Mucosa of descending colon (tissue), 3 donors: ENCODE results near the gene CLDN9. TPM values are rescaled to one million over a fixed set of nuclear protein-coding genes. Genes with fewer than 3 reads are reported as not detected.

ENCODE experiments used
- ATAC-seq: fragments of 200-7000 bp; cut with Tn5 transposase; one replicate; pipeline ENCODE4 v1.9.1; 2020; ENCODE audit warnings: mild to moderate bottlenecking, moderate library complexity
- DNase-seq, 3 donors: peaks; one replicate each; pipeline ENCODE4 v3.0.0-alpha.2; 2020
- H3K36me3 ChIP-seq: fragments of 200-600 bp; one replicate; pipeline ENCODE4 v1.8.0; 2021; ENCODE audit warnings: low read depth, mild to moderate bottlenecking
- H3K4me1 ChIP-seq: fragments of 200-600 bp; one replicate; pipeline ENCODE4 v1.8.0; 2021; ENCODE audit warnings: low read depth, mild to moderate bottlenecking
- H3K4me3 ChIP-seq: fragments of 200-600 bp; one replicate; pipeline ENCODE4 v1.8.0; 2021; ENCODE audit warnings: mild to moderate bottlenecking
- H3K9me3 ChIP-seq: fragments of 200-600 bp; one replicate; pipeline ENCODE4 v1.8.0; 2021; ENCODE audit warnings: mild to moderate bottlenecking
- CTCF ChIP-seq: fragments of 200-600 bp; IDR thresholded peaks from one replicate; pipeline ENCODE4 v1.8.0; 2022; ENCODE audit warnings: antibody characterized with exemption, mild to moderate bottlenecking
- intact Hi-C, 2 donors: fragments of 100-400 bp; cut with DNase I in 1 of 2; cut with micrococcal nuclease in 1 of 2; formaldehyde crosslinking; loops; one replicate each; pipeline versions ENCODE4 v1.11.0 to v1.11.1; 2022; cut with DNase I, micrococcal nuclease
- total RNA-seq, 3 donors: library from RNA; stranded (reverse); fragmentation: NEBNext Ultra II Directional in 2 of 3; extraction: Animal tissue kit (Norgen Biotek cat#: 25700) in 2 of 3; gene quantifications; one replicate each; pipeline versions ENCODE4 v1.2.1 to v1.2.4, GENCODE V29; 2021 to 2023
- donor health status: DM: no; HTN: no; CAD: no; lungs with moderate emphysema.
- donor health status: DM: no; HTN: no; CAD: no.
- donor health status: DM: no; HTN: yes; CAD: no.

The CLDN9 gene
- total RNA-seq, 3 donors from 2014 or later, result 0.14 to 0.61 (median 0.47) TPM

DNA sequence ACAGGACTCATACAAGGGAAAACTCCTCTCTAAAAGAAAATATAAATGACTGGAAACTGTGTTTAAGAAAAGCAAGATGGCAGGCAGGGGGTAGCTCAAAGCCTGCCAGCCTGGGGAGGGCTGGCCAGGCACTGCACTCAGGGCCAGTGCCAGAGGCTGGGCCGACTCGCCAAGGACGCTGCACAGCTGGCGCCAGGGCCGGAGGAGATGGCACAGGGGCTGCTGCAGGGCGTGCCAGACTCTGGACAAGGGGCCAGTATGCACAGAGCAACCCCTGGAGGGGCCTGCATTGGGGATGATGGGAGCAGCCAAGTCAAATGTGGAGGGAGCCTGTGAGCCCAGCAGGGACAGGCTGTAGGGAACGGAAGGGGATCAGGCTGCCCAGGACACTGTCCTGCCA is 36.5 kb upstream of the CLDN9 start:
- TF ChIP-seq CTCF, result no peak
- no peak overlapping the region for H3K4me3 ChIP-seq
- ATAC-seq (no peak), DNase-seq (no peak)
- peaks cover 17% of the 10 kb centered on the region for H3K4me1 ChIP-seq
- H3K9me3 ChIP-seq, result no peaks in the 10 kb centered on the region
- intact Hi-C loops, result no loop called here
- H3K36me3 ChIP-seq, result no peaks in the 10 kb centered on the region

- Histone ChIP-seq H3K4me1 (peaks cover 19% of the 10 kb centered on the region), H3K4me3 (no peak overlapping the region), H3K36me3 (no peaks in the 10 kb centered on the region), H3K9me3 (no peaks in the 10 kb centered on the region)
- DNase-seq (no peak), ATAC-seq (no peak)
- intact Hi-C loops, result no loop called here
- no peak for TF ChIP-seq CTCF
Measured at GRCh38 chr16:2976673-2977072, 36.0 kb upstream of the CLDN9 start.

GRCh38 chr16:2977440-2977839 is 35.3 kb upstream of the CLDN9 start:
- ATAC-seq (peak; percentile 34), DNase-seq (peak; percentile 63 to 71 (median 66))
- no peak overlapping the region for H3K4me3 ChIP-seq
- no peaks in the 10 kb centered on the region for H3K9me3 ChIP-seq
- no peak for TF ChIP-seq CTCF
- intact Hi-C loops, result no loop called here
- peaks cover 19% of the 10 kb centered on the region for H3K4me1 ChIP-seq
- no peaks in the 10 kb centered on the region for H3K36me3 ChIP-seq

GRCh38 chr16:2979669-2980226 is 33.0 kb upstream of the CLDN9 start:
- H3K36me3 ChIP-seq, result no peaks in the 10 kb centered on the region
- no peaks in the 10 kb centered on the region for H3K9me3 ChIP-seq
- peak overlapping the region; percentile 24 for H3K4me3 ChIP-seq
- peaks cover 26% of the 10 kb centered on the region for H3K4me1 ChIP-seq
- DNase-seq, result peak in 1 of 3 donors; percentile 66
- intact Hi-C loops, result no loop called here
- no peak for TF ChIP-seq CTCF
- ATAC-seq, result peak; percentile 5

GRCh38 chr16:2980227-2981176 is 32.2 kb upstream of the CLDN9 start, which contains the start of gene PKMYT1:
Gene PKMYT1, minus strand, starts transcription at chr16:2980446. Its CDS starts 789 bp downstream, at chr16:2979657.
- DNase-seq (peak; percentile 92 to 97 (median 94)), ATAC-seq (peak; percentile 92)
- H3K36me3 ChIP-seq, result no peaks in the 10 kb centered on the region
- peak within 1 kb of the TSS; percentile 24 for H3K4me3 ChIP-seq
- H3K9me3 ChIP-seq, result no peaks in the 10 kb centered on the region
- H3K4me1 ChIP-seq, result peaks cover 26% of the 10 kb centered on the region
- intact Hi-C loops, result no loop called here
- no peak for TF ChIP-seq CTCF
